HG03565 (cell line): ENCODE results near the gene LRRC4C.

Experiments used
- ATAC-seq: cut with Tn5 transposase; IDR thresholded peaks from one replicate; pipeline ENCODE4 v1.9.1; 2021; ENCODE audit warnings: mild to moderate bottlenecking, moderate library complexity; ENCODE audit not compliant: unreplicated experiment

LRRC4C gene

GRCh38 chr11:40397141-40397540, 1062.3 kb downstream of the LRRC4C start:
- no peak for ATAC-seq

GRCh38 chr11:40393511-40393910, 1065.9 kb downstream of the LRRC4C start:
- ATAC-seq, result no peak

GRCh38 chr11:40391679-40392078, 1067.8 kb downstream of the LRRC4C start:
- no peak for ATAC-seq

- ATAC-seq, result no peak
Measured at GRCh38 chr11:40388097-40388818, 1071.2 kb downstream of the LRRC4C start.

- ATAC-seq, result no peak
Measured at GRCh38 chr11:40387240-40387980, 1072.0 kb downstream of the LRRC4C start.

GRCh38 chr11:40384991-40385390, 1074.5 kb downstream of the LRRC4C start:
- ATAC-seq, result no peak

- no peak for ATAC-seq
Measured at GRCh38 chr11:40381481-40381880, 1078.0 kb downstream of the LRRC4C start.

GRCh38 chr11:40380835-40381234, 1078.6 kb downstream of the LRRC4C start:
- ATAC-seq, result no peak

GRCh38 chr11:40376331-40376730, 1083.1 kb downstream of the LRRC4C start:
- no peak for ATAC-seq

GRCh38 chr11:40370821-40371616, 1088.4 kb downstream of the LRRC4C start:
- ATAC-seq, result no peak

- no peak for ATAC-seq
Measured at GRCh38 chr11:40360206-40360798, 1099.2 kb downstream of the LRRC4C start.

- ATAC-seq, result no peak
Measured at GRCh38 chr11:40354121-40354520, 1105.3 kb downstream of the LRRC4C start.

GRCh38 chr11:40340911-40341310, 1118.5 kb downstream of the LRRC4C start:
- ATAC-seq, result no peak

GRCh38 chr11:40338739-40339138, 1120.7 kb downstream of the LRRC4C start:
- no peak for ATAC-seq

GRCh38 chr11:40338062-40338461, 1121.4 kb downstream of the LRRC4C start:
- no peak for ATAC-seq

- ATAC-seq, result no peak
Measured at GRCh38 chr11:40337118-40337517, 1122.3 kb downstream of the LRRC4C start.

- ATAC-seq, result no peak
Measured at GRCh38 chr11:40328890-40329614, 1130.4 kb downstream of the LRRC4C start.

- ATAC-seq, result no peak
Measured at GRCh38 chr11:40323241-40323640, 1136.2 kb downstream of the LRRC4C start.

- no peak for ATAC-seq
Measured at GRCh38 chr11:40321537-40321936, 1137.9 kb downstream of the LRRC4C start.

GRCh38 chr11:40316171-40316570, 1143.3 kb downstream of the LRRC4C start:
- ATAC-seq, result no peak

GRCh38 chr11:40315122-40315521, 1144.3 kb downstream of the LRRC4C start:
- no peak for ATAC-seq
